Peyer's patch (tissue), 4 donors: ENCODE data around the gene CDK2. TPM values are rescaled to one million over a fixed set of nuclear protein-coding genes. Genes with fewer than 3 reads are reported as not detected.

Experiments
- DNase-seq, 3 donors: peaks; one replicate each; pipeline ENCODE4 v3.0.0-alpha.2; 2017 to 2019
- H3K27ac ChIP-seq, 4 donors: fragments of 200-600 bp; sonication (generic); one replicate each; pipeline ENCODE4 v1.5.1; 2016 to 2019
- H3K27me3 ChIP-seq, 2 donors: fragments of 200-600 bp; sonication (generic); one replicate each; pipeline ENCODE4 v1.5.1; 2019
- H3K36me3 ChIP-seq, 3 donors: fragments of 200-600 bp; sonication (generic); one replicate each; pipeline ENCODE4 v1.5.1; 2016 to 2019
- H3K4me1 ChIP-seq, 4 donors: fragments of 200-600 bp; sonication (generic); one replicate each; pipeline ENCODE4 v1.5.1; 2016 to 2019
- H3K4me3 ChIP-seq, 4 donors: fragments of 200-600 bp; sonication (generic); 1 replicate in 3 of 4; 2 replicates in 1 of 4; pipeline ENCODE4 v1.5.1; 2016 to 2019; ENCODE audit warnings: mild to moderate bottlenecking in 1 of 4
- H3K9me3 ChIP-seq, 4 donors: fragments of 200-600 bp; sonication (generic); one replicate each; pipeline ENCODE4 v1.5.1; 2016 to 2019; ENCODE audit warnings: mild to moderate bottlenecking in 1 of 4
- CTCF ChIP-seq, 6 experiments: fragments of 450-650 bp in 4 of 6; fragments of 200-600 bp in 2 of 6; sonication (generic) in 1 of 6; IDR thresholded peaks; one replicate each; pipeline ENCODE4 v1.5.1; 2017 to 2019; ENCODE audit warnings: antibody characterized with exemption in 6 of 6, mild to moderate bottlenecking in 3 of 6, moderate library complexity in 1 of 6
- POLR2A ChIP-seq, 2 donors: fragments of 450-650 bp; IDR thresholded peaks; one replicate each; pipeline ENCODE4 v1.5.1; 2017; ENCODE audit warnings: antibody characterized with exemption in 2 of 2, mild to moderate bottlenecking in 2 of 2, moderate library complexity in 2 of 2
- total RNA-seq, 4 donors: library from RNA; depleted of rRNA; stranded (reverse); fragments of >200 nt; gene quantifications; one replicate each; pipeline ENCODE4 v1.1.0, GENCODE V29; 2016

The CDK2 gene
- total RNA-seq, 4 donors from 2014 or later = 7.7 to 55.3 (median 13.4) TPM

DNA sequence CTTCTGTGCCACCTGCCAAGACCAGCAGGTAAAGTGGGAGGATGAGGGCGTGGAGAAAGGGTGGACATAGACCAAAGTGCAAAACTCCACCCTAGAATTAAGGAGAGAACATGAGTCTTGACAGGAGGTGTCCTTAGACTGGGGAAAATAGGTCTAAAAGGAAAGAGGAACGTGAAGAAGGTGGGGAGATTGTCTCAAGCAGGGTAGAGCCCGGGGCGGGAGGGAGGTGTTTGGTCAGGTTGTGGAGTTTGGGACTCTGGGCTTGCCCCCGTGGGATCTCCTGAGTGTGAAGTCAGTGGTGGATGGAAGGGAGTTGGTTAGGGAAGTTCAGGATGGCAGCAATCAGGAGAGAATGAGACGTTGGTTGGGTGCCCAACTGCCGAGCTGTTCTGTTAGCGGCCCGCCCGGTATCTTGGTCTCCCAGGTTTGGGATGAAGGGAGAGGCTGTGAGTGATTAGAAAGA is 35.3 kb upstream of the CDK2 start:
- Histone ChIP-seq H3K27ac (peak overlapping the region; percentile 95 to 98 (median 96)), H3K36me3 (peaks cover 0 to under 1% (median 0%) of the 10 kb centered on the region in 3 donors), H3K9me3 (no peaks in the 10 kb centered on the region), H3K4me1 (peaks cover 0 to 65% (median 12%) of the 10 kb centered on the region in 4 donors), H3K4me3 (peak overlapping the region; percentile 77 to 90 (median 82)), H3K27me3 (no peaks in the 10 kb centered on the region)
- peak in 1 of 3 donors; percentile 69 for DNase-seq
- TF ChIP-seq CTCF (IDR thresholded peaks at IDR 0.05) (no peak), POLR2A (IDR thresholded peaks at IDR 0.05) (peak; percentile 47 to 86)

GRCh38 chr12:55931780-55932550 is 34.7 kb upstream of the CDK2 start:
- peak; percentile 60 to 84 (median 80) for DNase-seq

DNA sequence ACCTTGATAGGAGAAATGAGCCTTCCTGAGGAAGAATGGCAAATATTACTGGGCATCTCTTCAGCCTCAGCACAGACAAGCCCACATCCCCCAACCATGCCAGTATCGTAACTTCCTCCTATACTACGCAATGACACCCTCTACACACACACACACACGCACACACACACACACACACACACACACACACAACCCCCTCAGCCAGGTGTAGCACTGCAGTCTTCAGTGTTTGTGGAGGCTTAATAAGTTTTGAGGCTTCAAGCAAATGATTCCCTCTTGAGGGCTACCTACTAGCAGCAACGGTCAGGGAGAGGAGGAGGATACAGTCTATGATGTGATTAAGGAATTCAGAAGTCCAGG is 34.1 kb upstream of the CDK2 start:
- no peaks in the 10 kb centered on the region for H3K9me3 ChIP-seq
- TF ChIP-seq CTCF (IDR thresholded peaks at IDR 0.05) (no peak), POLR2A (IDR thresholded peaks at IDR 0.05) (peak in 1 of 2 donors; percentile 6)
- H3K4me3 ChIP-seq = peak overlapping the region; percentile 77 to 90 (median 82)
- peaks cover 0 to 12% (median 0%) of the 10 kb centered on the region in 3 donors for H3K36me3 ChIP-seq
- DNase-seq = peak in 2 of 3 donors; percentile 63 to 76
- H3K27me3 ChIP-seq = no peaks in the 10 kb centered on the region
- H3K4me1 ChIP-seq = peaks cover 0 to 66% (median 12%) of the 10 kb centered on the region in 4 donors
- H3K27ac ChIP-seq = peak overlapping the region; percentile 95 to 98 (median 96)

More at GRCh38 chr12:55931780-55932550, 34.7 kb upstream of the CDK2 start:
- peak overlapping the region; percentile 95 to 98 (median 96) for H3K27ac ChIP-seq
- no peaks in the 10 kb centered on the region for H3K9me3 ChIP-seq
- H3K36me3 ChIP-seq = peaks cover 0 to 7% (median 0%) of the 10 kb centered on the region in 3 donors
- H3K4me1 ChIP-seq = peaks cover 0 to 66% (median 12%) of the 10 kb centered on the region in 4 donors
- no peak for TF ChIP-seq CTCF (IDR thresholded peaks at IDR 0.05)
- peak in 1 of 2 donors; percentile 30 for TF ChIP-seq POLR2A (IDR thresholded peaks at IDR 0.05)
- H3K4me3 ChIP-seq = peak overlapping the region; percentile 77 to 90 (median 82)
- no peaks in the 10 kb centered on the region for H3K27me3 ChIP-seq

DNA sequence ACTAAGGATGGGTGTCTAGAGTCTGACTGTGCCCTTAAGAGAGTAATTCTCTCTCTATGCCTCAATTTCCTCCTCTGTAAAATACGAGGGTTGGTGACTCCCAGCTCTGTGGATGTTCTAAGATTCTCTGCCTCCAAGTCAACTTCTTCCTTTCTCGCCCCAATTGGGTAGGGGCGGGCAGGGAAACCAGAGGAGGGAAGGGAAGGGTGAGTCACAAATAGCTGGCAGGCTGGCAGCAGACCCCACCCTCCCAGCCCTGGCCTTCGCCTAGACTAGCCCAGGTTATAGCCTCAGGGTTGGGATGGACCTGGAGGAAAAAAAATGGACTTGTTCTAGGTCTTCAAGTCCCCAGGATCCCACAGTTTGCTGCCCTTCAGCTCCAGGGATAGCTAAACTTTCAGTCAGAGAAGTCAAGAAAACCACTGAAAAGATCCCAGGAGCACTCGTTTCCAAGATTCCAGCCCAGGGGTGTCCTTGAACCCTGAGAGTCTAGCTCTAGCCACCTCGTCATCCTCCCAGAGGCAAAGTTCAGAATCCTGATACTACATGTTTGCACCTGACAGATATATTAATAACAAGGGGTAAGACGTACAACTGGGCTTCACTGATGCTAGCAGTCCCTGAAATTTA is 33.3 kb upstream of the CDK2 start:
- DNase-seq = peak in 2 of 3 donors; percentile 66 to 76
- Histone ChIP-seq H3K27me3 (no peaks in the 10 kb centered on the region), H3K27ac (peak overlapping the region; percentile 95 to 98 (median 96)), H3K36me3 (peaks cover 0 to 20% (median 0%) of the 10 kb centered on the region in 3 donors), H3K4me3 (peak overlapping the region in 3 of 4 donors; percentile 77 to 90 (median 82)), H3K9me3 (no peaks in the 10 kb centered on the region), H3K4me1 (peaks cover 0 to 62% (median 12%) of the 10 kb centered on the region in 4 donors)
- TF ChIP-seq POLR2A (IDR thresholded peaks at IDR 0.05) = peak; percentile 36 to 78
- TF ChIP-seq CTCF (IDR thresholded peaks at IDR 0.05) = no peak

- Histone ChIP-seq H3K27me3 (no peaks in the 10 kb centered on the region), H3K36me3 (peaks cover 0 to 26% (median 0%) of the 10 kb centered on the region in 3 donors), H3K9me3 (no peaks in the 10 kb centered on the region), H3K4me3 (peak overlapping the region in 2 of 4 donors; percentile 77 to 90), H3K4me1 (peaks cover 0 to 55% (median 12%) of the 10 kb centered on the region in 4 donors), H3K27ac (peak overlapping the region; percentile 95 to 98 (median 96))
- TF ChIP-seq CTCF (IDR thresholded peaks at IDR 0.05) (no peak), POLR2A (IDR thresholded peaks at IDR 0.05) (peak; percentile 18 to 19)
- DNase-seq = no peak
Measured at GRCh38 chr12:55933799-55934742, 32.6 kb upstream of the CDK2 start.
